Hindlimb muscle (tissue), 1 donor: ENCODE data around the gene HMGN1. TPM values are rescaled to one million over a fixed set of nuclear protein-coding genes. Genes with fewer than 3 reads are reported as not detected.
"Not testable (repeated sequence)": the region's sequence is repeated elsewhere in the genome, so short reads cannot be mapped to it uniquely, and the experiment has no call there.

Source experiments
- DNase-seq: peaks from one replicate; pipeline ENCODE4 v3.0.0-alpha.2; 2013
- polyA plus RNA-seq: library from polyadenylated mRNA; unstranded; fragments of 120-200 nt; gene quantifications from one replicate; pipeline ENCODE4 v1.2.1, GENCODE V29; 2013; ENCODE audit not compliant: insufficient read length

Gene HMGN1
- polyA plus RNA-seq: 268 TPM

GRCh38 chr21:39348355-39349210 is at the start of gene HMGN1:
Gene HMGN1, minus strand, starts transcription at chr21:39349088. Its CDS starts 171 bp downstream, at chr21:39348917.
- peak; percentile 92 for DNase-seq

- DNase-seq: no peak
Observed at GRCh38 chr21:39397646-39398385, 48.9 kb upstream of the HMGN1 start.

- DNase-seq: no peak
Observed at GRCh38 chr21:39392981-39393380, 44.1 kb upstream of the HMGN1 start.

GRCh38 chr21:39390212-39390765 is 41.4 kb upstream of the HMGN1 start:
- DNase-seq: no peak

- no peak for DNase-seq
Observed at GRCh38 chr21:39388811-39389155, 39.9 kb upstream of the HMGN1 start.

GRCh38 chr21:39388038-39388810 is 39.3 kb upstream of the HMGN1 start:
- peak; percentile 86 for DNase-seq

GRCh38 chr21:39387461-39388037 is 38.7 kb upstream of the HMGN1 start:
- DNase-seq: peak; percentile 92

GRCh38 chr21:39386899-39387298 is 38.0 kb upstream of the HMGN1 start:
- no peak for DNase-seq

- peak; percentile 12 for DNase-seq
Observed at GRCh38 chr21:39386194-39386593, 37.3 kb upstream of the HMGN1 start.

- DNase-seq: peak; percentile 81
Observed at GRCh38 chr21:39385299-39386145, 36.6 kb upstream of the HMGN1 start.

GRCh38 chr21:39384674-39385298 is 35.9 kb upstream of the HMGN1 start:
- DNase-seq: no peak

GRCh38 chr21:39382096-39382495 is 33.2 kb upstream of the HMGN1 start:
- not testable (repeated sequence) for DNase-seq

- DNase-seq: no peak
Observed at GRCh38 chr21:39381009-39381408, 32.1 kb upstream of the HMGN1 start.

GRCh38 chr21:39379986-39380891 is 31.4 kb upstream of the HMGN1 start:
- DNase-seq: peak; percentile 96

- no peak for DNase-seq
Observed at GRCh38 chr21:39377444-39378050, 28.7 kb upstream of the HMGN1 start.

- DNase-seq: no peak
Observed at GRCh38 chr21:39375446-39375845, 26.6 kb upstream of the HMGN1 start.

- no peak for DNase-seq
Observed at GRCh38 chr21:39374046-39374445, 25.2 kb upstream of the HMGN1 start.

GRCh38 chr21:39373634-39374033 is 24.7 kb upstream of the HMGN1 start:
- no peak for DNase-seq

- not testable (repeated sequence) for DNase-seq
Observed at GRCh38 chr21:39369896-39370288, 21.0 kb upstream of the HMGN1 start.
